Fibroblast of peridontal ligament (primary cell): ENCODE data around the gene PRKACA.
"Not testable (repeated sequence)": the region's sequence is repeated elsewhere in the genome, so short reads cannot be mapped to it uniquely, and the experiment has no call there.

ENCODE experiments used
- DNase-seq: peaks from one replicate; pipeline ENCODE4 v3.0.0-alpha.2; 2010; ENCODE audit errors: extremely low read depth

Gene PRKACA

GRCh38 chr19:14147797-14148605, 30.4 kb upstream of the PRKACA start:
- DNase-seq: peak; percentile 59

DNA sequence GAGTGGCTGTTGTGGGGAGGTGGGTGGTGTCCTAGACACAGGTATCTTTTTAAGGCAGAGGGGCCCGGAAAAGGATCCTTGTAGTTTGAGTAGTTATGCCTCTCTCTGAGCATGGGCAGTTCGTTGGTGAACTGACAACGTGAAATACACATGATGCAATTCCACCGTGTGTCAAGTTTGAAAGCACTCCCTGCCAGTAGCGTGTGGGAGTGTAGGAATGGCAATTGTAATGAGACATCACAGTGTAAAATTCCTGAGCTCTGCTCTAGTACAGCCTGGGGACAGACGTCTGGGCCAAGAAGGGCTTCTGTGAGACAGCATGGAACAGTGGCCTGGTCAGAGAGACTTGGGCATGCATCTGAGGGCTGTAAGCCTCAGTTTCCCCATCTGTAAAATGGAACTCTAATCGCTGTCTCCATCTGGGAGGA, 29.2 kb upstream of the PRKACA start:
- peak; percentile 78 for DNase-seq

GRCh38 chr19:14146169-14146568, 28.6 kb upstream of the PRKACA start:
- not testable (repeated sequence) for DNase-seq

GRCh38 chr19:14145381-14145780, 27.8 kb upstream of the PRKACA start:
- DNase-seq: no peak

DNA sequence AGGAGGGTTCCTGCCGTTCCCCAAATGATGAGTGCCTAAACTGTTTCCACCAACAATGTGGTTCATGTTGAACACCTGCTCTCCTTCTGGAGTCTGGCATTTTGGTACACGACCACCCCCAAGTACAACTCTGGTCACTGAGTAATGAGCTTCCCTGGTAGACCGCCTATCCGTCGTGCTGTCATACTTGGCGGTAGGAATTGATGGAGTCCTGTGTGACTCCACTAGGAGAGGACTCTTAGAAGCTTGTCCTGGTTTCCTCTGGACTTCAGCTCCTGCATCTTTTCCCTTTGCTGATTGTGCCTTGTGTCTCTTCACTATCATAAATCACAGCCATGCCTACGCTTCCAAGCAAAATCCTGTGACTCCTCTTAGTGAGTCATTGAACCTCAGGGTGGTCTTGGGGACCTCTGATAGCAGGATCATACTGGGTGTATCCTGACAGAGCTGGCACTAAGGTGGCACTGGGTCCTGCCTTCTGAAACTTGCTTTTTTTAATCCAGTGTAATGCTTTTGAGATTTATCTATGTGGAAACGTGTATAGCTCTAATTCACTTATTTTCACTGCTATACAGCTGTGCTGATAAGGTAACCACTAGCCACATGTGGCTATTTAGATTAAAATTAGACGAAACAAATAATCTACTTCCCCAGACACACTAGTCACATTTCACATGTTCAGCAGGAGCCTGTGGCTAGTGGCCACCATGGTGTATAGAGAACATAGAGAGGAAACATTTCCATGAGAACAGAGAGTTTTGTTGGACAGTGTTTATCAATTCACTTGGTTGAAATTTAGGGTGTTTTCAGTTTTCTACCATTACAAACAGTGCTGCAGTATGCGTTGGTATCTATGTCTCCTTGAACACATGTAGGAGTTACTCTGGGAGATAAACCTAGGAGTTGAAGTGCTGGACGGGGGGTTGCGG, 25.0 kb upstream of the PRKACA start:
- no peak for DNase-seq

- DNase-seq: no peak
Observed at GRCh38 chr19:14141041-14141440, 23.5 kb upstream of the PRKACA start.

- no peak for DNase-seq
Observed at GRCh38 chr19:14139944-14140343, 22.4 kb upstream of the PRKACA start.

DNA sequence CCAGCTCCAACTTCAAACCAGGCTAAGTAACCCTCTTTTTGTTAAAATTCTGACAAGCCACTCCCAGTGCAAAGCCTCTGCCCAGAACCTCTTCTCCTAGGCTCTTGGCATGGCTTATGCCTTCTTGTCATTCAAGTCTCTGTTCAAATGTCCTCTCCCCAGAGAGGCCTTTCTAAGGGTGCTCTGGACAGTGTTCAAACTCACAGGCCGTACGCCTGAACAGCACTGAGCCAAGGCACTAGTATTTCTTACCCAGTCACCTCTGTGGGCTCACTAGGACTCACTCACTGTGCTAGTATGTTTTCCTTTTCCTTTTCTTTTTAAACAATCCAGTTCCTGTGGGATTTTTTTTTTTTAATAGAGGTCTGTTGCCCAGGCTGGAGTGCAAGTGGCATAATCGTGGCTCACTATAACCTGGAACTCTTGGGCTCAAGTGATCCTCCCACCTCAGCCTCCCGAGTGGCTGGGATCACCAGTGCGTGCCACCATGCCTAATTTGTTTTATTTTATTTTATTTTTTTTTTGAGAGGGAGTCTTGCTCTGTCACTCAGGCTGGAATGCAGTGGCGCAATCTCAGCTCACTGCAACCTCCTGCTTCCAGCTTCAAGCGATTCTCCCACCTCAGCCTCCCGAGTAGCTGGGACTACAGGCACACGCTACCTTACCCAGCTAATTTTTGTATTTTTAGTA, 21.2 kb upstream of the PRKACA start:
- peak; percentile 51 for DNase-seq

DNA sequence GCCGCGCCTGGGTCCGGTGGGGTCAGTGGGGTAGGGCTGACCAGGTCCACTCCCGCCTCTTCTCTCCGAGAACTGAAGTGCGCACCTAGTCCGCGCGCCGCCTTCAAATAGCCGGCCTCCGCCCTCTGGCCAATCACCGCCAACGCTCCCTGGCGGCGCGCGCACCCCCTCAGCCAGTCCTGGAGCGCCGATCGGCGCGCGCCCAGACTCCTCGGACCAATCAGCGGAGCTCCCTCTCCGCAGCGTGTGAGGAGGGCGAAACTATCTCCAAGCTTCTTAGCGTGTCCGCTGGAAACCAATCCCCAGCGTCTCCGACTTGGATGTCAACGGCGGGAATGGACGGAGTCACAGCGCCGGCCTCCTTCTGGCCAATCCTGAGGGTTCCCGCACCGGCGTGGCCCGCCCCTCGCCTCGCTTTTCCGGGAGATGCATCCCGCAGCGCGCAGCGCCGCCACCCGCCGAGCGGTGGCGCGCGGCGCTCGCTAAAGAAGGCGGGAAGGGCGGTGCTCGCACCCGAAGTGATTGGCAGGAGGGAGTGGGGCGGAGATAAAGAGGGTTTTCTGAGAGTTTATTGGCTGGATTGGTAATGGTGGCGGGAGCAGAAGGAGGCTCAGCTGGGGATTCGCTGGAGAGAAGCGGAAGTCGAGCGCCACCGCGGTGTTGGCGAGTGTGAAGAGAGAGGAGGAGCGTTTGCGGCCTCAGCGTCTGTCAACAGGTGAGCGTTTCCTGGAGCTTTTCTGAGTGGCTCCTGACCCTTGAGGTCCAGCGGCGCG, 19.1 kb upstream of the PRKACA start, which contains the start of gene ASF1B:
Gene ASF1B, minus strand, starts transcription at position 81 of the 773 bp plus-strand sequence. CDS start 133 bp downstream, outside the sequence.
- peak; percentile 100 for DNase-seq

- no peak for DNase-seq
Observed at GRCh38 chr19:14135985-14136508, 18.5 kb upstream of the PRKACA start.

DNA sequence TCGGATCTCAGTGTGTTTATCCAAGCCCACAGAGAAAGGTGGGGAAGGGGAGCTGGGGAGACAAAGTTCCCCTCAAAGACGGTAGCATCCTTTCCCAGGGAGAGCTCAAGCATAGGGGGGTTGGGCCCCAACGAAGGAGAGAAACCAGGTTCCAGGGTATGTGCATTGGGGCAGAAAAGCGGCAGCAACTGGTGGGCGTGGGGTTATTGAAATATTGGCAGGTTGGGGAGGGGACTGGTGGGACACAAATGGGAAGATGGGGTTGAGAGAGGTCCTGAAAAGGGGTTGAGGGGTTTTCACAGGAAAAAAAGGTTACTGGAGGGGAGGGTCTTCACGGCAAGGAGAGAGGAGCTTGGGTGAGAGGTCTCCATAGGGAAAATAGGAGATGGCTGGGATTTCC, 17.8 kb upstream of the PRKACA start:
- no peak for DNase-seq

- peak; percentile 31 for DNase-seq
Observed at GRCh38 chr19:14127929-14128509, 10.5 kb upstream of the PRKACA start.

DNA sequence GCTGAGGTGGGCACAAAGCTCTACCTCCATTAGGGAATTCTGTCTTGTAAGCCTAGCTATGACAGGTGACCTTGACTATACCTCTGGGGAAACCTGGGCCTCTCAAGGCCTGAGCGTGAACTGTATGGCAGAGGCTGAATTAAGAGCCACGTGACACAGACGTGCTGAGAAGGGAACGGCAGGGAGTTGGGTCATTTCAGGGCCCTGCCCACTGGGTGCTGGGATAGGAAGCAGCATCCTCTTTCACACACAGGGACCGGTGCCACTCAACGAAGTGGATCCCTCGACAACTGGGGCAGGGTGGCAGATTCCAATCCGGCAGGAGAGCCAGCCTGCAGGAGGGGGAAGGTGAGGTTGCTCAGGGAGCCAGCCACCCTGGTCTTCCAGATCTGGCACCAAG, 9.6 kb upstream of the PRKACA start:
- no peak for DNase-seq

DNA sequence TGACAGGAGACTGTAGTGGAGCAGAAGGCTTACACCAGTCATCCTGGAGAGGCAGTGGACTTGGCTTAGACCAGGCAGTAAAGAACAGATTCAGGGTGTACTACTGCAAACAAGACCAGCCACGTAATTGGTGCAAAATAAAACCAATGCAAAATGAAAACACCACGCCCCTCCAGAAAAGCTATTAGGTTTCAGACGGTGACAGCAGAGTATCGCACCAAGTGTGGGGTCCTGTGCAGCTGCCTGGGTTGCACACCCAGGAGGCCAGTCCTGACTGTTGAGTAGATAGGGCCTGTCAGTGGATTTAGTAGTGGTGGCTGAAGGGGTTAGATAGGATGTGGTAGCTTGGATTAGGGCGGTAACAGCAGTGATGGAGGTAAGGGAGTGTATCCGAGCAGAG, 5.4 kb upstream of the PRKACA start:
- no peak for DNase-seq

GRCh38 chr19:14120497-14120780, 2.9 kb upstream of the PRKACA start:
- no peak for DNase-seq

DNA sequence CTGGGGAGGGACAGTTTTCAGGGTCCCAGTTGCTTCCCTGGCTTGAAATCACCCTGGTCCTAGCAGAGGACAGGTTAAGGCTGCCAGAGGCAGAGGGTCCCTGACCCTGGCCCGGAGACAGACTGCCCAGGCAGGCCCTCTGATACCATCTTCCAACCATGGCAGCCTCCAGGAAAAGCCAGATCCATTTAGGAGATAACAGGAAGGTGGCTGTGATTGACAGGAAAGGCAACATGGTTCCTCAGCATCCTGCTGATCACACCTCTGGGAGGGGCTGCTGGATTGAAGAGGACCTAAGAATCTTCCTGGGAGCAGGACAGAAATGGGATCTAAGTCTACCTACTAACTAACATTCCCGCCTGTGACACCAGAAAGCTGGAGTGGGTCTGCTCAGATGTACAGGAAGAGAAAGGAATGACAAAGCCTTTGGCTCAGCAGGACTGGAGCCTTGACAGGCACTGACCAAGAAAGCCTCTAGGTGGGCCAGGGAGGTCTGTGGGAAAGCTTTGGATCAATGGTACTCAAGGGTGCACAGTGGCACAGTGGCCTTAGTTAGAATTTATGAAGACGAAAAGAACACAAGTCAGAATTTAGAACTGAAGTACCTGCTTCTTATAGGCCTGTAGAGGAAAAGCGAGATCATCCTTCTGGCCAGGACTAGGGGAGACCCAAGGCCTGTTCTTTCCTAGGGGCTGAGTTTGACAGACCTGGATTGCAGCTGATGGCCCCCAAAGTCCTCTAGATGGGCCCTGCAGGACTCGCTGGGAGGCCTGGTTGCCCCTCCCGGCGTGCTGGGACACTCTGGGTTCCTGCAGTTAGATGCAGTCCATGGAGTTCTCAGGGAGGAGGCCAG, 2.3 kb upstream of the PRKACA start:
- DNase-seq: no peak

- no peak for DNase-seq
Observed at GRCh38 chr19:14119146-14119545, 1.6 kb upstream of the PRKACA start.

GRCh38 chr19:14118165-14119051, 846 bp upstream of the PRKACA start:
- DNase-seq: peak; percentile 69
